Measurements from ENCODE around the gene SH3RF2. TPM values are rescaled to one million over a fixed set of nuclear protein-coding genes. Genes with fewer than 3 reads are reported as not detected.

SH3RF2 gene
- total and polyA plus RNA-seq, 2 of the 13 experiments (the other 11 are each of a cell fraction or from before 2014, with no cell fraction given), result 2.6 to 3.7 TPM

GRCh38 chr5:146027751-146028150, 91.4 kb downstream of the SH3RF2 start:
- no peak for FAIRE-seq
- intact Hi-C loops (cut with micrococcal nuclease; ENCODE audit: unreplicated experiment) (loop anchor here (5.0 kb wide), 2 partner anchors 50 to 90 kb away; partner anchors contain the start of gene SH3RF2), in situ Hi-C loops (cut with HindIII; ENCODE audit: extremely low pct_ligation_motif_present, low pct_unique_long_range_greater_than_20kb) (no loop called here)
- H3K4me3 ChIP-seq (replicated peaks in 1 of 3; ENCODE audit: insufficient read depth in 1 of 3, low read depth in 2 of 3, low read length in 3 of 3), result no peak overlapping the region
- no peaks in the 10 kb centered on the region for H3K27me3 ChIP-seq (ENCODE audit: control insufficient read depth in 1 of 2, insufficient read depth in 2 of 2, low read length in 2 of 2)
- H3K36me3 ChIP-seq (replicated peaks in 1 of 2; ENCODE audit: control insufficient read depth in 1 of 2, insufficient read depth in 2 of 2, low read length in 2 of 2), result no peaks in the 10 kb centered on the region; a peak in 1 of 5 replicates
- no peak overlapping the region for H3K4me2 ChIP-seq (ENCODE audit: low read depth, low read length)
- CTCF ChIA-PET (ENCODE audit: low intra/inter-chr PET ratio, low total read pairs), result no interaction called here
- no peak overlapping the region for H3K27ac ChIP-seq (ENCODE audit: extremely low read length, insufficient read depth, low read length)
- peaks cover 24% of the 10 kb centered on the region for H3K4me1 ChIP-seq (ENCODE audit: insufficient read depth, low read length)
- no peak for ATAC-seq
- no peaks in the 10 kb centered on the region for H3K79me2 ChIP-seq (ENCODE audit: insufficient read depth, low read length)
- no peak overlapping the region for H3K9ac ChIP-seq (ENCODE audit: insufficient read depth, low read depth, low read length)
- H2AFZ ChIP-seq (ENCODE audit: low read length), result no peak overlapping the region
- DNase-seq (ENCODE audit: low spot score), result no peak
- 93% methylated on average over 10 of the region's 10 CpGs for WGBS (ENCODE audit: low lambda C conversion rate)
- H3K9me3 ChIP-seq (ENCODE audit: low read length), result no peaks in the 10 kb centered on the region
- H4K20me1 ChIP-seq (ENCODE audit: insufficient read depth, low read length), result no peaks in the 10 kb centered on the region
- BruUV-seq (replicated peaks), result no TSS peak
- TF ChIP-seq BHLHE40 (IDR thresholded peaks at IDR 0.05; ENCODE audit: low read length) (no peak), PAF1 (CRISPR knock-in tag; IDR thresholded peaks at IDR 0.05) (no peak), PCBP1 (IDR thresholded peaks at IDR 0.05; ENCODE audit: borderline replicate concordance, low read depth, low read length) (no peak), GLI4 (CRISPR knock-in tag; IDR thresholded peaks at IDR 0.05; ENCODE audit: borderline replicate concordance) (no peak), JARID2 (CRISPR knock-in tag; IDR thresholded peaks at IDR 0.05; ENCODE audit: insufficient replicate concordance) (no peak), RNF2 (conservative IDR thresholded peaks at IDR 0.05; ENCODE audit: low read depth) (no peak), HNF4A (CRISPR knock-in tag; IDR thresholded peaks at IDR 0.05) (no peak), NR2F2 (IDR thresholded peaks at IDR 0.05; ENCODE audit: borderline replicate concordance, low read depth) (no peak)
- POLR2A ChIA-PET, result no interaction called here

- DNase-seq (ENCODE audit: low spot score), result no peak
- TF ChIP-seq TBP (CRISPR knock-in tag; IDR thresholded peaks at IDR 0.05) (no peak), HNRNPLL (IDR thresholded peaks at IDR 0.05; ENCODE audit: low read depth, low read length, poor library complexity, severe bottlenecking) (no peak), THYN1 (CRISPR knock-in tag; IDR thresholded peaks at IDR 0.05; ENCODE audit: borderline replicate concordance, low read depth) (no peak), TCF7L2 (IDR thresholded peaks at IDR 0.05; ENCODE audit: low read depth, low read length) (no peak), TBX2 (CRISPR knock-in tag; IDR thresholded peaks at IDR 0.05; ENCODE audit: borderline replicate concordance) (no peak), HIVEP1 (CRISPR knock-in tag; IDR thresholded peaks at IDR 0.05) (no peak), REXO4 (CRISPR knock-in tag; IDR thresholded peaks at IDR 0.05; ENCODE audit: borderline replicate concordance) (no peak), ZNF24 (IDR thresholded peaks at IDR 0.05) (no peak), ZNF792 (CRISPR knock-in tag; IDR thresholded peaks at IDR 0.05) (no peak), CHD2 (IDR thresholded peaks at IDR 0.05; ENCODE audit: low read depth, low read length) (no peak), ZNF558 (CRISPR knock-in tag; IDR thresholded peaks at IDR 0.05; ENCODE audit: borderline replicate concordance) (no peak), JUND (CRISPR knock-in tag; IDR thresholded peaks at IDR 0.05) (no peak), MTERF4 (CRISPR knock-in tag; IDR thresholded peaks at IDR 0.05) (no peak), MIER3 (CRISPR knock-in tag; IDR thresholded peaks at IDR 0.05; ENCODE audit: borderline replicate concordance) (no peak)
Observed at GRCh38 chr5:146032911-146033310, 96.5 kb downstream of the SH3RF2 start.

More at GRCh38 chr5:146032911-146033310, 96.5 kb downstream of the SH3RF2 start:
- Histone ChIP-seq H3K4me3 (replicated peaks in 1 of 3; ENCODE audit: insufficient read depth in 1 of 3, low read depth in 2 of 3, low read length in 3 of 3) (no peak overlapping the region), H3K27ac (ENCODE audit: extremely low read length, insufficient read depth, low read length) (no peak overlapping the region), H3K4me2 (ENCODE audit: low read depth, low read length) (no peak overlapping the region), H3K79me2 (ENCODE audit: insufficient read depth, low read length) (no peaks in the 10 kb centered on the region), H3K36me3 (replicated peaks in 1 of 2; ENCODE audit: control insufficient read depth in 1 of 2, insufficient read depth in 2 of 2, low read length in 2 of 2) (no peaks in the 10 kb centered on the region; a peak in 1 of 5 replicates), H3K27me3 (ENCODE audit: control insufficient read depth in 1 of 2, insufficient read depth in 2 of 2, low read length in 2 of 2) (no peaks in the 10 kb centered on the region), H3K4me1 (ENCODE audit: insufficient read depth, low read length) (no peaks in the 10 kb centered on the region), H3K9ac (ENCODE audit: insufficient read depth, low read depth, low read length) (no peak overlapping the region), H2AFZ (ENCODE audit: low read length) (no peak overlapping the region), H4K20me1 (ENCODE audit: insufficient read depth, low read length) (no peaks in the 10 kb centered on the region), H3K9me3 (ENCODE audit: low read length) (no peaks in the 10 kb centered on the region)
- FAIRE-seq (no peak), ATAC-seq (no peak)
- ChIA-PET CTCF (ENCODE audit: low intra/inter-chr PET ratio, low total read pairs) (no interaction called here), POLR2A (interaction anchor here (1.2 kb wide), 1 partner anchor 198 kb away, joined by 4 read pairs; the partner anchor contains the start of gene PRELID2)
- WGBS (ENCODE audit: low lambda C conversion rate), result 89% methylated on average over 3 of the region's 3 CpGs
- in situ Hi-C loops (cut with HindIII; ENCODE audit: extremely low pct_ligation_motif_present, low pct_unique_long_range_greater_than_20kb), result no loop called here
- intact Hi-C loops (cut with micrococcal nuclease; ENCODE audit: unreplicated experiment), result no loop called here
- no TSS peak for BruUV-seq (replicated peaks)
